ENCODE data around the gene TACC2. TPM values are rescaled to one million over a fixed set of nuclear protein-coding genes. Genes with fewer than 3 reads are reported as not detected.

TACC2 gene
- total RNA-seq, 1 donor from 2014 or later: 37.6 TPM

GRCh38 chr10:122286867-122287266, 297.9 kb downstream of the TACC2 start:
- peaks cover 19 to 62% (median 45%) of the 10 kb centered on the region in 3 donors for H3K4me1 ChIP-seq (ENCODE audit: control insufficient read depth in 3 of 3, insufficient read depth in 3 of 3, low read length in 3 of 3)
- H3K27ac ChIP-seq (ENCODE audit: low read depth, low read length): peak overlapping the region; percentile 90
- H3K9ac ChIP-seq (ENCODE audit: low read depth in 1 of 3, low read length in 3 of 3): peak overlapping the region in 2 of 3 donors; percentile 45 to 47

GRCh38 chr10:122287570-122287969, 298.6 kb downstream of the TACC2 start:
- peaks cover 16 to 55% (median 38%) of the 10 kb centered on the region in 3 donors for H3K4me1 ChIP-seq (ENCODE audit: control insufficient read depth in 3 of 3, insufficient read depth in 3 of 3, low read length in 3 of 3)
- H3K27me3 ChIP-seq (ENCODE audit: control insufficient read depth in 3 of 3, insufficient read depth in 3 of 3, low read length in 3 of 3): no peaks in the 10 kb centered on the region
- H3K36me3 ChIP-seq (ENCODE audit: control insufficient read depth in 3 of 3, insufficient read depth in 3 of 3, low read length in 3 of 3): no peaks in the 10 kb centered on the region
- peak overlapping the region in 1 of 3 donors; percentile 56 for H3K4me3 ChIP-seq (ENCODE audit: low read length in 3 of 3)
- no peaks in the 10 kb centered on the region for H3K9me3 ChIP-seq (ENCODE audit: control insufficient read depth in 3 of 3, low read length in 3 of 3)
- peak overlapping the region in 1 of 3 donors; percentile 47 for H3K9ac ChIP-seq (ENCODE audit: low read depth in 1 of 3, low read length in 3 of 3)
- peak overlapping the region; percentile 90 for H3K27ac ChIP-seq (ENCODE audit: low read depth, low read length)

More at GRCh38 chr10:122286867-122287266, 297.9 kb downstream of the TACC2 start:
- H3K36me3 ChIP-seq (ENCODE audit: control insufficient read depth in 3 of 3, insufficient read depth in 3 of 3, low read length in 3 of 3): no peaks in the 10 kb centered on the region
- no peaks in the 10 kb centered on the region for H3K9me3 ChIP-seq (ENCODE audit: control insufficient read depth in 3 of 3, low read length in 3 of 3)
- H3K27me3 ChIP-seq (ENCODE audit: control insufficient read depth in 3 of 3, insufficient read depth in 3 of 3, low read length in 3 of 3): no peaks in the 10 kb centered on the region
- H3K4me3 ChIP-seq (ENCODE audit: low read length in 3 of 3): peak overlapping the region in 1 of 3 donors; percentile 56

- Histone ChIP-seq H3K9ac (ENCODE audit: low read depth in 1 of 3, low read length in 3 of 3) (peak overlapping the region in 1 of 3 donors; percentile 16), H3K27ac (ENCODE audit: low read depth, low read length) (peak overlapping the region; percentile 90), H3K9me3 (ENCODE audit: control insufficient read depth in 3 of 3, low read length in 3 of 3) (no peaks in the 10 kb centered on the region), H3K27me3 (ENCODE audit: control insufficient read depth in 3 of 3, insufficient read depth in 3 of 3, low read length in 3 of 3) (no peaks in the 10 kb centered on the region), H3K36me3 (ENCODE audit: control insufficient read depth in 3 of 3, insufficient read depth in 3 of 3, low read length in 3 of 3) (no peaks in the 10 kb centered on the region), H3K4me3 (ENCODE audit: low read length in 3 of 3) (no peak overlapping the region), H3K4me1 (ENCODE audit: control insufficient read depth in 3 of 3, insufficient read depth in 3 of 3, low read length in 3 of 3) (peaks cover 16 to 48% (median 32%) of the 10 kb centered on the region in 3 donors)
Observed at GRCh38 chr10:122288262-122288661, 299.3 kb downstream of the TACC2 start.

- H3K27me3 ChIP-seq (ENCODE audit: control insufficient read depth in 3 of 3, insufficient read depth in 3 of 3, low read length in 3 of 3): no peaks in the 10 kb centered on the region
- no peak overlapping the region for H3K4me3 ChIP-seq (ENCODE audit: low read length in 3 of 3)
- H3K4me1 ChIP-seq (ENCODE audit: control insufficient read depth in 3 of 3, insufficient read depth in 3 of 3, low read length in 3 of 3): peaks cover 16 to 46% (median 32%) of the 10 kb centered on the region in 3 donors
- H3K9me3 ChIP-seq (ENCODE audit: control insufficient read depth in 3 of 3, low read length in 3 of 3): no peaks in the 10 kb centered on the region
- no peak overlapping the region for H3K9ac ChIP-seq (ENCODE audit: low read depth in 1 of 3, low read length in 3 of 3)
- no peaks in the 10 kb centered on the region for H3K36me3 ChIP-seq (ENCODE audit: control insufficient read depth in 3 of 3, insufficient read depth in 3 of 3, low read length in 3 of 3)
- H3K27ac ChIP-seq (ENCODE audit: low read depth, low read length): no peak overlapping the region
Observed at GRCh38 chr10:122288917-122289316, 300.0 kb downstream of the TACC2 start.

GRCh38 chr10:122290334-122290733, 301.4 kb downstream of the TACC2 start:
- peaks cover 16 to 37% (median 32%) of the 10 kb centered on the region in 3 donors for H3K4me1 ChIP-seq (ENCODE audit: control insufficient read depth in 3 of 3, insufficient read depth in 3 of 3, low read length in 3 of 3)
- H3K9ac ChIP-seq (ENCODE audit: low read depth in 1 of 3, low read length in 3 of 3): no peak overlapping the region
- no peak overlapping the region for H3K27ac ChIP-seq (ENCODE audit: low read depth, low read length)
- H3K4me3 ChIP-seq (ENCODE audit: low read length in 3 of 3): no peak overlapping the region
- no peaks in the 10 kb centered on the region for H3K9me3 ChIP-seq (ENCODE audit: control insufficient read depth in 3 of 3, low read length in 3 of 3)
- H3K36me3 ChIP-seq (ENCODE audit: control insufficient read depth in 3 of 3, insufficient read depth in 3 of 3, low read length in 3 of 3): no peaks in the 10 kb centered on the region
- H3K27me3 ChIP-seq (ENCODE audit: control insufficient read depth in 3 of 3, insufficient read depth in 3 of 3, low read length in 3 of 3): no peaks in the 10 kb centered on the region

GRCh38 chr10:122290833-122291532, 302.0 kb downstream of the TACC2 start:
- H3K27me3 ChIP-seq (ENCODE audit: control insufficient read depth in 3 of 3, insufficient read depth in 3 of 3, low read length in 3 of 3): no peaks in the 10 kb centered on the region
- H3K27ac ChIP-seq (ENCODE audit: low read depth, low read length): no peak overlapping the region
- no peaks in the 10 kb centered on the region for H3K9me3 ChIP-seq (ENCODE audit: control insufficient read depth in 3 of 3, low read length in 3 of 3)
- H3K4me3 ChIP-seq (ENCODE audit: low read length in 3 of 3): no peak overlapping the region
- peaks cover 16 to 30% (median 26%) of the 10 kb centered on the region in 3 donors for H3K4me1 ChIP-seq (ENCODE audit: control insufficient read depth in 3 of 3, insufficient read depth in 3 of 3, low read length in 3 of 3)
- H3K9ac ChIP-seq (ENCODE audit: low read depth in 1 of 3, low read length in 3 of 3): no peak overlapping the region
- H3K36me3 ChIP-seq (ENCODE audit: control insufficient read depth in 3 of 3, insufficient read depth in 3 of 3, low read length in 3 of 3): no peaks in the 10 kb centered on the region

- H3K9me3 ChIP-seq (ENCODE audit: control insufficient read depth in 3 of 3, low read length in 3 of 3): no peaks in the 10 kb centered on the region
- peaks cover 16 to 23% (median 19%) of the 10 kb centered on the region in 3 donors for H3K4me1 ChIP-seq (ENCODE audit: control insufficient read depth in 3 of 3, insufficient read depth in 3 of 3, low read length in 3 of 3)
- no peaks in the 10 kb centered on the region for H3K36me3 ChIP-seq (ENCODE audit: control insufficient read depth in 3 of 3, insufficient read depth in 3 of 3, low read length in 3 of 3)
- H3K4me3 ChIP-seq (ENCODE audit: low read length in 3 of 3): no peak overlapping the region
- H3K27me3 ChIP-seq (ENCODE audit: control insufficient read depth in 3 of 3, insufficient read depth in 3 of 3, low read length in 3 of 3): no peaks in the 10 kb centered on the region
- H3K9ac ChIP-seq (ENCODE audit: low read depth in 1 of 3, low read length in 3 of 3): no peak overlapping the region
- no peak overlapping the region for H3K27ac ChIP-seq (ENCODE audit: low read depth, low read length)
Observed at GRCh38 chr10:122291739-122292138, 302.8 kb downstream of the TACC2 start.

GRCh38 chr10:122292376-122292775, 303.4 kb downstream of the TACC2 start:
- Histone ChIP-seq H3K4me3 (ENCODE audit: low read length in 3 of 3) (no peak overlapping the region), H3K27me3 (ENCODE audit: control insufficient read depth in 3 of 3, insufficient read depth in 3 of 3, low read length in 3 of 3) (no peaks in the 10 kb centered on the region), H3K9ac (ENCODE audit: low read depth in 1 of 3, low read length in 3 of 3) (no peak overlapping the region), H3K4me1 (ENCODE audit: control insufficient read depth in 3 of 3, insufficient read depth in 3 of 3, low read length in 3 of 3) (peaks cover 11 to 17% (median 14%) of the 10 kb centered on the region in 3 donors), H3K9me3 (ENCODE audit: control insufficient read depth in 3 of 3, low read length in 3 of 3) (no peaks in the 10 kb centered on the region), H3K36me3 (ENCODE audit: control insufficient read depth in 3 of 3, insufficient read depth in 3 of 3, low read length in 3 of 3) (no peaks in the 10 kb centered on the region), H3K27ac (ENCODE audit: low read depth, low read length) (no peak overlapping the region)

GRCh38 chr10:122293156-122293960, 304.4 kb downstream of the TACC2 start:
- Histone ChIP-seq H3K9ac (ENCODE audit: low read depth in 1 of 3, low read length in 3 of 3) (no peak overlapping the region), H3K4me1 (ENCODE audit: control insufficient read depth in 3 of 3, insufficient read depth in 3 of 3, low read length in 3 of 3) (peaks cover 3 to 8% (median 4%) of the 10 kb centered on the region in 3 donors), H3K27me3 (ENCODE audit: control insufficient read depth in 3 of 3, insufficient read depth in 3 of 3, low read length in 3 of 3) (peaks cover 0 to 2% (median 0%) of the 10 kb centered on the region in 3 donors), H3K9me3 (ENCODE audit: control insufficient read depth in 3 of 3, low read length in 3 of 3) (no peaks in the 10 kb centered on the region), H3K27ac (ENCODE audit: low read depth, low read length) (no peak overlapping the region), H3K36me3 (ENCODE audit: control insufficient read depth in 3 of 3, insufficient read depth in 3 of 3, low read length in 3 of 3) (no peaks in the 10 kb centered on the region), H3K4me3 (ENCODE audit: low read length in 3 of 3) (no peak overlapping the region)

- H3K9ac ChIP-seq (ENCODE audit: low read depth in 1 of 3, low read length in 3 of 3): no peak overlapping the region
Observed at GRCh38 chr10:122293961-122294380, 305.0 kb downstream of the TACC2 start.

More at GRCh38 chr10:122293961-122294380, 305.0 kb downstream of the TACC2 start:
- peaks cover 0 to 4% (median 4%) of the 10 kb centered on the region in 3 donors for H3K4me1 ChIP-seq (ENCODE audit: control insufficient read depth in 3 of 3, insufficient read depth in 3 of 3, low read length in 3 of 3)
- H3K27me3 ChIP-seq (ENCODE audit: control insufficient read depth in 3 of 3, insufficient read depth in 3 of 3, low read length in 3 of 3): peaks cover 0 to 3% (median 0%) of the 10 kb centered on the region in 3 donors
- no peak overlapping the region for H3K4me3 ChIP-seq (ENCODE audit: low read length in 3 of 3)
- no peaks in the 10 kb centered on the region for H3K36me3 ChIP-seq (ENCODE audit: control insufficient read depth in 3 of 3, insufficient read depth in 3 of 3, low read length in 3 of 3)
- H3K9me3 ChIP-seq (ENCODE audit: control insufficient read depth in 3 of 3, low read length in 3 of 3): no peaks in the 10 kb centered on the region
- H3K27ac ChIP-seq (ENCODE audit: low read depth, low read length): no peak overlapping the region
